Gastroesophageal sphincter (tissue), 3 donors: ENCODE measurements around the gene FAM124A.

Experiments
- CTCF ChIP-seq, 4 experiments: fragments of 200-600 bp in 2 of 4; fragments of 450-650 bp in 2 of 4; sonication (generic) in 1 of 4; IDR thresholded peaks; one replicate each; pipeline ENCODE4 v1.5.1; 2017 to 2019; ENCODE audit warnings: antibody characterized with exemption in 4 of 4, mild to moderate bottlenecking in 2 of 4, moderate library complexity in 2 of 4
- EP300 ChIP-seq: sonication (generic); formaldehyde crosslinking; IDR thresholded peaks from one replicate; pipeline ENCODE4 v1.6.1; 2017; ENCODE audit warnings: antibody characterized with exemption, mild to moderate bottlenecking
- POLR2A ChIP-seq, 2 donors: fragments of 450-650 bp; IDR thresholded peaks; one replicate each; pipeline ENCODE4 v1.6.1; 2017; ENCODE audit warnings: antibody characterized with exemption in 2 of 2, mild to moderate bottlenecking in 2 of 2, moderate library complexity in 1 of 2
- POLR2AphosphoS5 ChIP-seq: sonication (generic); formaldehyde crosslinking; IDR thresholded peaks from one replicate; pipeline ENCODE4 v1.6.1; 2017; ENCODE audit warnings: antibody characterized with exemption

- TF ChIP-seq CTCF (IDR thresholded peaks at IDR 0.05) (no peak), POLR2A (IDR thresholded peaks at IDR 0.05) (no peak), POLR2AphosphoS5 (no peak), EP300 (no peak)
These were observed 41.2 kb upstream of the FAM124A start for GRCh38 chr13:51180853-51181511.
